ENCODE measurements around the gene MFSD6.

MFSD6 gene

GRCh38 chr2:190497428-190497827 is 89.3 kb downstream of the MFSD6 start:
- peak; percentile 13 for DNase-seq (ENCODE audit: low read depth)
- no peak for TF ChIP-seq CTCF (IDR thresholded peaks at IDR 0.05; ENCODE audit: low read length, missing control alignments)

DNA sequence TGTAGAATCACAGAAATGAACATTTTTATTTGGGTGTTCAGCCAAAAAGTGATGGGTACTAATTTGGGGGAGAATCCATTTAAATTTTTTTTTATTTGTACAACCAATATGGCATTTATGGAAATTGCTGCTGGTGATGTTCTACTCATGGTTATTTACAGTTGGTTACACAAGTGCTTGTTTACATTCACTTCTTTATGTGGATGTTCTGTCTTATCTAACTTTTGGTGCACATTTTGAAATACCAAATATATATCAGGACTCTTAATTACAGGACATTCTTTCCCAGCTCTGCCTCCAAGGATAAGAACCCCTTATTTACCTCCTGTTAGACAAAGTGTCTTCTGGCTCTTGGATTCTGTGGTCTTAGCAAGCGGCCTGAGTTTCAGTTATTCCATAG is 91.1 kb downstream of the MFSD6 start:
- H3K4me3 ChIP-seq (replicated peaks; ENCODE audit: low read depth, low read length) = no peak overlapping the region
- TF ChIP-seq CTCF (IDR thresholded peaks at IDR 0.05; ENCODE audit: low read length, missing control alignments) = no peak
- DNase-seq (ENCODE audit: low read depth) = no peak

More at GRCh38 chr2:190497428-190497827, 89.3 kb downstream of the MFSD6 start:
- no peak overlapping the region for H3K4me3 ChIP-seq (replicated peaks; ENCODE audit: low read depth, low read length)

DNA sequence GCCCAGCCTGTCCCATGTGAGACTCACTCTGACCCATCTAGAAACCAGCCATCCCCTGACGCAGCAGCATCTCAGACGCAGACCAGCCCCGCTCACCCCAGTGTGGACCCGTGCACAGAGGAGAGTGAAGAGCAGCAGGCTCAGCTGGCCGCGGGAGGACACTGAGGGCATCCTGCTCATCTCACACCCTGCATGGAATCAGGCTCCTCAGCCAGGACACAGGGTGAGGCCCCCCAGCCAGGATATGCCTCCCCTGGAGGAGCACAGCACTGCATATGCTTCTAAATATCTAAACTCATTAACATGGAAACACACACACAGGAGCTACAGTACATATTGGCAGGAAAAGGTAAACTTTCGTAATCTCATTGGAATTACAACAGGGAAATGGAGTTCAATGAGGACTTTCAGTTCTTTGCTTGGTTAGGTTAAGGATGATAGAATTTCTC is 91.9 kb downstream of the MFSD6 start:
- DNase-seq (ENCODE audit: low read depth) = no peak
- TF ChIP-seq CTCF (IDR thresholded peaks at IDR 0.05; ENCODE audit: low read length, missing control alignments) = no peak
- no peak overlapping the region for H3K4me3 ChIP-seq (replicated peaks; ENCODE audit: low read depth, low read length)

- no peak for TF ChIP-seq CTCF (IDR thresholded peaks at IDR 0.05; ENCODE audit: low read length, missing control alignments)
- no peak overlapping the region for H3K4me3 ChIP-seq (replicated peaks; ENCODE audit: low read depth, low read length)
- no peak for DNase-seq (ENCODE audit: low read depth)
These were observed 93.1 kb downstream of the MFSD6 start for GRCh38 chr2:190501231-190501630.

DNA sequence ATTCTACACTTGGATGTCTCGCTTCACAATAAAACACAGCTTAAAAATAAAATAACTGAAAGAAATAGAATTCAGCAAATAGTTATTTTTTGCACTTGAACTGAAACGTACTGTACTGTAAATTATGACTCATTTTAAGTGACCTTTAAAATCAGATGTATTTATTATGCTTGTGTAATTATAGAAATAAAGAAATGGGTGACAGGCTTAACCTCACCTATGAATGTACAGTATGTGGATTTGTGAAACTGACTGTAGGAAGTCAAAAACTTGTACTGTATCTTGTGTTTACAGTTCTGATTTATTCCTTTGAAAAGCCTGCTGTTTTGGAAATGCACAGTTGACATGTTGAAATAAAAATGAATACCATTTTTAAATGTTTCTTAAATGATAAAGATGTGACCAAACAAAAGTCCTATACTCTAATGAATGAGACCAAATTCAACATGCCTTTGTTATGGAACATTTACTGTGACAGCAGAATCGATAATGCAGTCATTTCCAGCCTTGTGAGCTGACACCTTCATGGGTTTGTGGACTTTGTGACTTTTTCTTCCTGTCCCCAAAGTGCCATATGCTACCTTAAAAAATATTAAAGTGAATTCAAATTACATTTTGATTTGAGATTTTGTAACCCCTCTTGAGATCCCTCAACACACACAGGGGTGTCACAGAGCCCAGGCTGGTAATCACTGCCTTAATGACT is 93.7 kb downstream of the MFSD6 start:
- DNase-seq (ENCODE audit: low read depth) = no peak
- no peak overlapping the region for H3K4me3 ChIP-seq (replicated peaks; ENCODE audit: low read depth, low read length)
- no peak for TF ChIP-seq CTCF (IDR thresholded peaks at IDR 0.05; ENCODE audit: low read length, missing control alignments)

DNA sequence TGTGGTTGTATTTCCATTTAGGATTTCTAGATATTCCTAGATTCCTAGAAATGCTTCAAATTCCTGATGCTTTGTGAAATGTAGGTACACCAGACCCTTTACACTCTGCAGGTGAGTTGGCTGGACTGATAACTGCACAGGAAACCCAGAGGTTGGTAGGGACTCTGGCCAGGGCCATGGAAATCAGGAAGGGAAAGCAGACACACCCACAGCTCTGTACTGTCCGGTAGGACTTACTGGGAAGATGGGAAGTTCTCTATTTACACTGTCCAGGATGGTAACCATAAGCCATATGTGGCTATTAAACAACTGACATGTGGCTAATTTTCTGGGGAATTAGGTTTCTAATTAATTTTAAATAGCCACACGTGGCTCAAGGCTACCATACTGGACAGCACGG is 94.9 kb downstream of the MFSD6 start:
- no peak for TF ChIP-seq CTCF (IDR thresholded peaks at IDR 0.05; ENCODE audit: low read length, missing control alignments)
- H3K4me3 ChIP-seq (replicated peaks; ENCODE audit: low read depth, low read length) = no peak overlapping the region
- DNase-seq (ENCODE audit: low read depth) = no peak

DNA sequence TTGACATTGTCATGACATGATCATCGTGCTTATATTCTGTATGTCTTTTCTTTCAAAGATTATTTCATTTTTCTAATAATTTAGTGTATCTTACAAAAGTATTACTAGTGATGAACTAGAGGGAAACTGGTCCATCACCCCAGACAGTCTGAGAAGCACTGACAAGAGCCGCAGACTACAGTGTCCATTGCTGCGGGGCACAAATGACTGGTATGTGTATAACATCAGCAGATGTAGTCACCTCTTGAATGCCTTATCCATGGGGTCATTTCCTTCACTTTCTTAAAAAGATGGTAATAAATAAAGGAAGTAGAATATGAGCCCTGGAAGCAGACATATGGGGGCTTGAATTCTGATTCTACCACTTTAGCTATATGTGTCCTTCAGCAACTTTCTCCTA is 96.8 kb downstream of the MFSD6 start:
- TF ChIP-seq CTCF (IDR thresholded peaks at IDR 0.05; ENCODE audit: low read length, missing control alignments) = no peak
- H3K4me3 ChIP-seq (replicated peaks; ENCODE audit: low read depth, low read length) = no peak overlapping the region
- DNase-seq (ENCODE audit: low read depth) = no peak
